CD4-positive, alpha-beta T cell (primary cell): ENCODE data around the gene LAMP5. TPM values are rescaled to one million over a fixed set of nuclear protein-coding genes. Genes with fewer than 3 reads are reported as not detected.

Experiments used
- ATAC-seq: fragments of 200-7000 bp; cut with Tn5 transposase; one replicate; pipeline ENCODE4 v1.10.0; 2022; ENCODE audit warnings: mild to moderate bottlenecking; ENCODE audit not compliant: poor library complexity
- CTCF ChIA-PET: fragments of 350-600 bp; sonication (Branson Sonifier 250); formaldehyde crosslinking; loops from one replicate; lab custom pipeline; 2021; ENCODE audit warnings: antibody characterized with exemption, inconsistent platforms; lab: Charles Lee
- POLR2A ChIA-PET: fragments of 350-600 bp; sonication (Branson Sonifier 250); formaldehyde crosslinking; loops from one replicate; lab custom pipeline; 2021; ENCODE audit warnings: antibody characterized with exemption, inconsistent platforms; lab: Charles Lee
- DNase-seq, 14 experiments: peaks; one replicate each; pipeline ENCODE4 v3.0.0-alpha.2; 2013 to 2020; ENCODE audit warnings: mixed read lengths in 2 of 14
- H3K27ac ChIP-seq, 2 donors: one replicate each; pipeline versions ENCODE4 v1.5.1 to v1.7.0; 2013; ENCODE audit warnings: low read length in 2 of 2, low read depth in 1 of 2, mild to moderate bottlenecking in 1 of 2
- H3K27me3 ChIP-seq, 2 experiments: 1 replicate in 1 of 2; 2 replicates in 1 of 2; pipeline versions ENCODE4 v1.6.1 to v1.7.0; 2013; ENCODE audit warnings: low read length in 2 of 2, control low read depth in 1 of 2, mild to moderate bottlenecking in 1 of 2, moderate library complexity in 1 of 2; ENCODE audit not compliant: insufficient read depth in 2 of 2, control insufficient read depth in 1 of 2
- H3K36me3 ChIP-seq: one replicate; pipeline ENCODE4 v1.6.1; 2013; ENCODE audit warnings: low read length, control low read depth; ENCODE audit not compliant: insufficient read depth
- H3K4me1 ChIP-seq: one replicate; pipeline ENCODE4 v1.6.1; 2013; ENCODE audit warnings: low read length, control low read depth; ENCODE audit not compliant: insufficient read depth
- H3K4me3 ChIP-seq: one replicate; pipeline ENCODE4 v1.5.1; 2013; ENCODE audit warnings: mild to moderate bottlenecking, low read length, moderate library complexity
- H3K9me3 ChIP-seq, 2 experiments: 1 replicate in 1 of 2; 2 replicates in 1 of 2; pipeline versions ENCODE4 v1.6.1 to v1.7.0; 2013; ENCODE audit warnings: low read length in 2 of 2, mild to moderate bottlenecking in 2 of 2, control low read depth in 1 of 2, moderate library complexity in 1 of 2; ENCODE audit not compliant: control insufficient read depth in 1 of 2, insufficient read depth in 1 of 2
- H3K27ac Mint-ChIP-seq: one replicate; pipeline ENCODE4 v1.8.0; 2020; ENCODE audit warnings: mixed read lengths
- H3K27me3 Mint-ChIP-seq: one replicate; pipeline ENCODE4 v1.8.0; 2021; ENCODE audit warnings: mixed read lengths
- H3K36me3 Mint-ChIP-seq: one replicate; pipeline ENCODE4 v1.8.0; 2021; ENCODE audit warnings: low read depth, mixed read lengths
- H3K4me1 Mint-ChIP-seq: one replicate; pipeline ENCODE4 v1.8.0; 2021; ENCODE audit warnings: low read depth, mixed read lengths
- H3K4me3 Mint-ChIP-seq: one replicate; pipeline ENCODE4 v1.8.0; 2020; ENCODE audit warnings: mild to moderate bottlenecking, mixed read lengths
- H3K9me3 Mint-ChIP-seq: one replicate; pipeline ENCODE4 v1.8.0; 2020; ENCODE audit warnings: mixed read lengths
- intact Hi-C, 2 experiments: fragments of 100-400 bp; cut with DNase I in 1 of 2; cut with micrococcal nuclease in 1 of 2; formaldehyde crosslinking; loops; one replicate each; pipeline versions ENCODE4 v1.15.1 to v1.9.0; 2023 to 2025; cut with DNase I, micrococcal nuclease
- total RNA-seq, 174 experiments: library from RNA in 2 of 174; stranded (reverse) in 2 of 174; gene quantifications; one replicate each; pipeline ENCODE4 v1.2.3 and lab custom pipeline; 2021 to 2026
- TF ChIP-seq, protein P1 (sequence below): fragments of 200-600 bp; IDR thresholded peaks from one replicate; pipeline ENCODE4 v1.8.0; 2022; ENCODE audit warnings: antibody characterized with exemption, mild to moderate bottlenecking

LAMP5 gene
- total RNA-seq, 2 experiments from 2014 or later = 0.11 TPM; not detected in 1

DNA sequence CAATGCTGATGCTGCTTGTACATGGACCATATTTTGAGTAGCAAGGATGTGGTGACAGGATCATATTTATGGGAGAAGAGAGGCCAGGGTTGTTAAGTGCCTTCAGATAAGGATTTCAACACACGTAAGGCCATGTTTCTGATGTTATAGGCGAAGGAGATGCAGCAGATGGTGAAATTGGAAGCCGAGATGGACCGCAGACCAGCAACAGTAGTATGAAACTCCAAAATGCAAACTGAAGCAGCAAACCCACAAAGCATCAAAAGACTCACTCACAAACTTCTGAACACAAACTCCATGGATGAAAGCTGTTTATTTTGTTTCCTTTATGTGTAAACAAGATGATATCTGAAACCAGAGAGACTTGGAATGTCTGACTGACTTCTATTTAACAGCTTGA, 35.6 kb upstream of the LAMP5 start:
- Histone ChIP-seq H3K27me3 (no peaks in the 10 kb centered on the region), H3K27ac (no peak overlapping the region), H3K9me3 (no peaks in the 10 kb centered on the region), H3K4me3 (no peak overlapping the region), H3K36me3 (no peaks in the 10 kb centered on the region), H3K4me1 (no peaks in the 10 kb centered on the region)
- CTCF ChIA-PET = no interaction called here
- Mint-ChIP-seq H3K27ac (no peak overlapping the region), H3K9me3 (no peaks in the 10 kb centered on the region), H3K36me3 (no peaks in the 10 kb centered on the region), H3K4me1 (no peaks in the 10 kb centered on the region), H3K27me3 (no peaks in the 10 kb centered on the region), H3K4me3 (no peak overlapping the region)
- intact Hi-C loops = no loop called here
- no peak for DNase-seq
- no peak for ATAC-seq
- POLR2A ChIA-PET = no interaction called here
- TF ChIP-seq, protein P1, sequence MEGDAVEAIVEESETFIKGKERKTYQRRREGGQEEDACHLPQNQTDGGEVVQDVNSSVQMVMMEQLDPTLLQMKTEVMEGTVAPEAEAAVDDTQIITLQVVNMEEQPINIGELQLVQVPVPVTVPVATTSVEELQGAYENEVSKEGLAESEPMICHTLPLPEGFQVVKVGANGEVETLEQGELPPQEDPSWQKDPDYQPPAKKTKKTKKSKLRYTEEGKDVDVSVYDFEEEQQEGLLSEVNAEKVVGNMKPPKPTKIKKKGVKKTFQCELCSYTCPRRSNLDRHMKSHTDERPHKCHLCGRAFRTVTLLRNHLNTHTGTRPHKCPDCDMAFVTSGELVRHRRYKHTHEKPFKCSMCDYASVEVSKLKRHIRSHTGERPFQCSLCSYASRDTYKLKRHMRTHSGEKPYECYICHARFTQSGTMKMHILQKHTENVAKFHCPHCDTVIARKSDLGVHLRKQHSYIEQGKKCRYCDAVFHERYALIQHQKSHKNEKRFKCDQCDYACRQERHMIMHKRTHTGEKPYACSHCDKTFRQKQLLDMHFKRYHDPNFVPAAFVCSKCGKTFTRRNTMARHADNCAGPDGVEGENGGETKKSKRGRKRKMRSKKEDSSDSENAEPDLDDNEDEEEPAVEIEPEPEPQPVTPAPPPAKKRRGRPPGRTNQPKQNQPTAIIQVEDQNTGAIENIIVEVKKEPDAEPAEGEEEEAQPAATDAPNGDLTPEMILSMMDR = no peak

DNA sequence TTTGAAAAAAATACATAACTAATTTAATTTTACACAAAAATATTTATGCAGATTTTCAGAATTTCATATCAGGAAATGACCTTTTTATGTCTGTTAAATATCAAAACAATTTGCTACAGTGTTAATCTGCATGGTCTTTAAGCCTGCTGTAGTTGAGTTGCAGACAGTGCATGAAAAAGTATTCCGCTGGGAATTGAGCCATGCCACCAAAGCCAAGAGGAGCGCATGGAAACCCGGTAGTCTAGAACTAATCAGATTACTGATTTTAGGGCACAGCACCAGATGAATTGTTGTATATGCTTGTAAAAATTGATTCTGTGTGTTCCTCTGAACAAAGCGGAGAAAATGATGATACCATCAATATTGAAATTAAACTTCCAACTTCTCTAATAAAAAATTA, 34.3 kb upstream of the LAMP5 start:
- no peaks in the 10 kb centered on the region for H3K27me3 ChIP-seq
- DNase-seq = no peak
- CTCF ChIA-PET = no interaction called here
- intact Hi-C loops = no loop called here
- H3K9me3 Mint-ChIP-seq = no peaks in the 10 kb centered on the region
- no peaks in the 10 kb centered on the region for H3K27me3 Mint-ChIP-seq
- no peak overlapping the region for H3K4me3 ChIP-seq
- H3K4me3 Mint-ChIP-seq = no peak overlapping the region
- POLR2A ChIA-PET = no interaction called here
- no peaks in the 10 kb centered on the region for H3K4me1 Mint-ChIP-seq
- no peaks in the 10 kb centered on the region for H3K36me3 ChIP-seq
- TF ChIP-seq, protein P1 = no peak
- no peak for ATAC-seq
- no peaks in the 10 kb centered on the region for H3K36me3 Mint-ChIP-seq
- no peaks in the 10 kb centered on the region for H3K9me3 ChIP-seq
- H3K27ac ChIP-seq = no peak overlapping the region
- H3K4me1 ChIP-seq = no peaks in the 10 kb centered on the region
- H3K27ac Mint-ChIP-seq = no peak overlapping the region

DNA sequence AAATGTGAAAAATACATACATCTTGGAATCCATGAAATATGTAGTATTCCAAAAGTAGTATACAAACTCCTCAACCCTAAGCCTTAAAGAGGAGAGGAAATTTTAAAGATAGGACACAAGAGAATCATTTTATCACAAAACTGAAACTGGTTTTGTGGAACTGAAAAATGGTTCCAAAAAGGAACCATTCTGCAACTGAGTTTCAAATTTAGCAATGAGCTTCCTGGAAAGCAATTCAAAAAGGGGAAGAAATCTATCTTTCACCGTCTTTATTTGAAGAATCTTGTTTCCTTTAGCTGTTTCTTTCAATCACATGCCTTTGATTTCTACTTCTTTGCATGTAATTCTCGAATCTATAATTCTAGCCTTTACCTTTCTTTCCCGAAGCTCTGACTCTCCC, 32.2 kb upstream of the LAMP5 start:
- no peaks in the 10 kb centered on the region for H3K9me3 ChIP-seq
- TF ChIP-seq, protein P1 = no peak
- no peaks in the 10 kb centered on the region for H3K4me1 ChIP-seq
- no peaks in the 10 kb centered on the region for H3K36me3 Mint-ChIP-seq
- no peak overlapping the region for H3K4me3 Mint-ChIP-seq
- H3K9me3 Mint-ChIP-seq = no peaks in the 10 kb centered on the region
- H3K27ac ChIP-seq = no peak overlapping the region
- ChIA-PET POLR2A (no interaction called here), CTCF (no interaction called here)
- H3K4me3 ChIP-seq = no peak overlapping the region
- H3K36me3 ChIP-seq = no peaks in the 10 kb centered on the region
- no peak overlapping the region for H3K27ac Mint-ChIP-seq
- DNase-seq = peak in 1 of 14 experiments; percentile 9
- no peaks in the 10 kb centered on the region for H3K4me1 Mint-ChIP-seq
- H3K27me3 ChIP-seq = no peaks in the 10 kb centered on the region
- intact Hi-C loops = no loop called here
- H3K27me3 Mint-ChIP-seq = no peaks in the 10 kb centered on the region
- ATAC-seq = no peak
